Natural killer cell (primary cell): ENCODE measurements around the gene NDUFA13. TPM values are rescaled to one million over a fixed set of nuclear protein-coding genes. Genes with fewer than 3 reads are reported as not detected.

Experiments
- ATAC-seq, 3 donors: fragments of 150-1000 bp in 2 of 3; fragments of 200-7000 bp in 1 of 3; cut with Tn5 transposase; 1 replicate in 1 of 3; 2 replicates in 2 of 3; pipeline ENCODE4 v1.10.0; 2021; ENCODE audit warnings: mild to moderate bottlenecking in 2 of 3, moderate library complexity in 2 of 3
- DNase-seq, 2 donors: peaks; one replicate each; pipeline versions ENCODE4 v3.0.0 to v3.0.0-alpha.2; 2013 to 2021; ENCODE audit warnings: mixed read lengths in 1 of 2
- H3K27ac ChIP-seq: one replicate; pipeline ENCODE4 v1.5.1; 2013; ENCODE audit warnings: mild to moderate bottlenecking, low read length
- H3K27me3 ChIP-seq: one replicate; pipeline ENCODE4 v1.6.1; 2013; ENCODE audit warnings: low read length; ENCODE audit not compliant: control insufficient read depth, insufficient read depth
- H3K36me3 ChIP-seq: one replicate; pipeline ENCODE4 v1.6.1; 2013; ENCODE audit warnings: low read length; ENCODE audit not compliant: control insufficient read depth, insufficient read depth
- H3K4me1 ChIP-seq: one replicate; pipeline ENCODE4 v1.6.1; 2013; ENCODE audit warnings: low read length; ENCODE audit not compliant: control insufficient read depth, insufficient read depth
- H3K4me3 ChIP-seq: one replicate; pipeline ENCODE4 v1.5.1; 2013; ENCODE audit warnings: low read length
- H3K9me3 ChIP-seq: one replicate; pipeline ENCODE4 v1.6.1; 2013; ENCODE audit warnings: low read length; ENCODE audit not compliant: control insufficient read depth, insufficient read depth
- H3K27ac Mint-ChIP-seq, 2 donors: one replicate each; pipeline ENCODE4 v1.8.0; 2022; ENCODE audit warnings: mild to moderate bottlenecking in 2 of 2, mixed read lengths in 2 of 2, moderate library complexity in 1 of 2
- H3K27me3 Mint-ChIP-seq, 2 donors: one replicate each; pipeline ENCODE4 v1.8.0; 2022; ENCODE audit warnings: low read depth in 2 of 2, mixed read lengths in 2 of 2
- H3K36me3 Mint-ChIP-seq: one replicate; pipeline ENCODE4 v1.8.0; 2022; ENCODE audit warnings: mixed read lengths
- H3K4me1 Mint-ChIP-seq, 2 donors: one replicate each; pipeline ENCODE4 v1.8.0; 2022; ENCODE audit warnings: mixed read lengths in 2 of 2
- H3K4me3 Mint-ChIP-seq: one replicate; pipeline ENCODE4 v1.8.0; 2022; ENCODE audit warnings: mild to moderate bottlenecking, moderate library complexity, mixed read lengths
- H3K9me3 Mint-ChIP-seq, 2 donors: one replicate each; pipeline ENCODE4 v1.8.0; 2022; ENCODE audit warnings: mixed read lengths in 2 of 2
- CTCF ChIP-seq: fragments of 200-600 bp; IDR thresholded peaks from one replicate; pipeline ENCODE4 v1.8.0; 2022; ENCODE audit warnings: antibody characterized with exemption
- WGBS: methylation state at CpG from one replicate; pipeline ENCODE4 v1.1.7; 2013; ENCODE audit warnings: missing lambda C conversion rate; ENCODE audit not compliant: insufficient coverage; 5-methylcytosine and 5-hydroxymethylcytosine counted together
- intact Hi-C: fragments of 100-400 bp; cut with micrococcal nuclease; formaldehyde crosslinking; loops from one replicate; pipeline ENCODE4 v1.14.2; 2022
- total RNA-seq, 4 donors: library from RNA; stranded (reverse); fragments of 120-200 nt in 1 of 4; gene quantifications; one replicate each; pipeline versions ENCODE4 v1.2.3 to v1.2.4, GENCODE V29; 2013 to 2022

NDUFA13 gene
- total RNA-seq, 3 donors from 2014 or later (not counting 1 experiment from before 2014, with no cell fraction given): 165 to 191 (median 188) TPM

GRCh38 chr19:19500975-19501644 is 14.9 kb upstream of the NDUFA13 start:
- Mint-ChIP-seq H3K4me3 (no peak overlapping the region), H3K9me3 (no peaks in the 10 kb centered on the region), H3K36me3 (no peaks in the 10 kb centered on the region), H3K4me1 (peaks cover 0 to 19% of the 10 kb centered on the region in 2 donors), H3K27me3 (no peaks in the 10 kb centered on the region), H3K27ac (no peak overlapping the region)
- no peak for TF ChIP-seq CTCF
- DNase-seq (no peak), ATAC-seq (no peak)
- Histone ChIP-seq H3K36me3 (peaks cover 96% of the 10 kb centered on the region), H3K27ac (no peak overlapping the region), H3K27me3 (no peaks in the 10 kb centered on the region), H3K4me1 (peaks cover 12% of the 10 kb centered on the region), H3K4me3 (no peak overlapping the region), H3K9me3 (no peaks in the 10 kb centered on the region)
- intact Hi-C loops: no loop called here
- 96% methylated on average over 34 of the region's 34 CpGs for WGBS

- Mint-ChIP-seq H3K27ac (peak overlapping the region in 1 of 2 donors; percentile 48), H3K36me3 (no peaks in the 10 kb centered on the region), H3K27me3 (no peaks in the 10 kb centered on the region), H3K4me3 (no peak overlapping the region), H3K4me1 (peaks cover 0 to 12% of the 10 kb centered on the region in 2 donors), H3K9me3 (no peaks in the 10 kb centered on the region)
- WGBS: 96% methylated on average over 26 of the region's 26 CpGs
- H3K27me3 ChIP-seq: no peaks in the 10 kb centered on the region
- TF ChIP-seq CTCF: no peak
- no peaks in the 10 kb centered on the region for H3K9me3 ChIP-seq
- no peak for DNase-seq
- intact Hi-C loops: no loop called here
- peaks cover 11% of the 10 kb centered on the region for H3K4me1 ChIP-seq
- H3K4me3 ChIP-seq: no peak overlapping the region
- no peak for ATAC-seq
- peaks cover 96% of the 10 kb centered on the region for H3K36me3 ChIP-seq
- no peak overlapping the region for H3K27ac ChIP-seq
Observed at GRCh38 chr19:19501798-19502197, 14.2 kb upstream of the NDUFA13 start.

- DNase-seq (no peak), ATAC-seq (no peak)
- H3K4me1 Mint-ChIP-seq: peaks cover 0 to 8% of the 10 kb centered on the region in 2 donors
- TF ChIP-seq CTCF: no peak
- intact Hi-C loops: no loop called here
- no peaks in the 10 kb centered on the region for H3K36me3 Mint-ChIP-seq
- no peaks in the 10 kb centered on the region for H3K9me3 ChIP-seq
- no peaks in the 10 kb centered on the region for H3K9me3 Mint-ChIP-seq
- 98% methylated on average over 19 of the region's 19 CpGs for whole genome bisulfite sequencing
- H3K4me3 Mint-ChIP-seq: no peak overlapping the region
- H3K27me3 Mint-ChIP-seq: no peaks in the 10 kb centered on the region
- H3K27ac Mint-ChIP-seq: peak overlapping the region in 1 of 2 donors; percentile 48
- H3K27me3 ChIP-seq: no peaks in the 10 kb centered on the region
- peaks cover 96% of the 10 kb centered on the region for H3K36me3 ChIP-seq
- no peak overlapping the region for H3K4me3 ChIP-seq
- H3K4me1 ChIP-seq: peaks cover 6% of the 10 kb centered on the region
- no peak overlapping the region for H3K27ac ChIP-seq
Observed at GRCh38 chr19:19502281-19502680, 13.7 kb upstream of the NDUFA13 start.
